SK-N-SH (cell line): ENCODE results near the gene TBX15.

Experiments used
- CTCF ChIP-seq: fragments of 200-600 bp; sonication (generic); IDR thresholded peaks from 2 replicates; pipeline ENCODE4 v1.6.1; 2017; ENCODE audit warnings: antibody characterized with exemption, mild to moderate bottlenecking, moderate library complexity
- EP300 ChIP-seq, 2 experiments: IDR thresholded peaks; 2 replicates each; pipeline versions ENCODE4 v1.4.0 to v1.6.1; 2012; ENCODE audit warnings: borderline replicate concordance in 1 of 2, low read depth in 1 of 2, low read length in 1 of 2
- EZH2phosphoT487 ChIP-seq: fragments of 200-600 bp; sonication (generic); IDR thresholded peaks from 2 replicates; pipeline ENCODE4 v1.6.1; 2017; ENCODE audit warnings: low read depth, mixed run types, mild to moderate bottlenecking, antibody characterized with exemption, moderate library complexity, borderline replicate concordance
- FOXM1 ChIP-seq: IDR thresholded peaks from 2 replicates; pipeline ENCODE4 v1.4.0; 2012; ENCODE audit warnings: low read depth, mild to moderate bottlenecking
- JUND ChIP-seq: IDR thresholded peaks from 2 replicates; pipeline ENCODE4 v1.4.0; 2012
- PBX3 ChIP-seq: IDR thresholded peaks from 2 replicates; pipeline ENCODE4; 2012
- POLR2AphosphoS5 ChIP-seq: IDR thresholded peaks from 2 replicates; pipeline ENCODE4 v1.6.1; 2012; ENCODE audit warnings: low read depth, low read length
- RAD21 ChIP-seq: IDR thresholded peaks from 2 replicates; pipeline ENCODE4 v1.6.1; 2012; ENCODE audit warnings: mild to moderate bottlenecking, low read length
- TAF1 ChIP-seq: IDR thresholded peaks from 2 replicates; pipeline ENCODE4 v1.6.1; 2012; ENCODE audit warnings: low read depth, mild to moderate bottlenecking, low read length, moderate library complexity, borderline replicate concordance
- TEAD4 ChIP-seq: IDR thresholded peaks from 2 replicates; pipeline ENCODE4 v1.4.0; 2012; ENCODE audit warnings: mild to moderate bottlenecking, borderline replicate concordance; ENCODE audit not compliant: insufficient read depth
- TF ChIP-seq, protein P1 (sequence below): fragments of 150-350 bp; IDR thresholded peaks from 2 replicates; pipeline ENCODE4 v1.6.1; 2016; ENCODE audit warnings: mild to moderate bottlenecking, low read depth, low read length
- TF ChIP-seq, protein P2 (sequence below): IDR thresholded peaks from 2 replicates; pipeline ENCODE4 v1.4.0; 2012; ENCODE audit warnings: low read depth, borderline replicate concordance
- TF ChIP-seq, protein P3 (sequence below): IDR thresholded peaks from 2 replicates; pipeline ENCODE4 v1.4.0; 2012; ENCODE audit warnings: low read depth, borderline replicate concordance

DNA sequence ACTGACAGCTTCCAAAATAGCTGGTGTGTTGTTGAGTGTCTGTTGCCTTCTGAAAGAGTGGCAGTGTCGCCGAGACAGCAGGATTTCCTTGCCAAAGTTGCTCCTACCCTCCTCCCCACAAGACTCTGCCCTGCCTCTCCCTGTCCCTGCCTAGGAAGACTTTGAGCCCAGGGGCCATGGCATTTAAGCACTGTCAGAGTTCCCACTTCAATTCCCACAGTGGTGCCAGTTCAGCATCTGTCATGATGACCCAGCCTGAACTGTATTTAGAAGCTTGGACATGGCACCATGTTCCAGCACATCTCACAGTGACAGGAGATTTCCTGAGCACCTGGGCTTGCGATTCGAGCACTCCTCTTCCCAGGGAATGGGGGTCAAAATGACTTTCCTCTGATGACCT is 43.6 kb downstream of the TBX15 start:
- TF ChIP-seq CTCF (no peak), POLR2AphosphoS5 (no peak), RAD21 (no peak), FOXM1 (no peak), TAF1 (no peak), JUND (no peak), EZH2phosphoT487 (no peak), TEAD4 (no peak), PBX3 (no peak), EP300 (IDR thresholded peaks at IDR 0.05; ENCODE audit: borderline replicate concordance in 1 of 2, low read depth in 1 of 2, low read length in 1 of 2) (no peak)
- TF ChIP-seq, protein P1, sequence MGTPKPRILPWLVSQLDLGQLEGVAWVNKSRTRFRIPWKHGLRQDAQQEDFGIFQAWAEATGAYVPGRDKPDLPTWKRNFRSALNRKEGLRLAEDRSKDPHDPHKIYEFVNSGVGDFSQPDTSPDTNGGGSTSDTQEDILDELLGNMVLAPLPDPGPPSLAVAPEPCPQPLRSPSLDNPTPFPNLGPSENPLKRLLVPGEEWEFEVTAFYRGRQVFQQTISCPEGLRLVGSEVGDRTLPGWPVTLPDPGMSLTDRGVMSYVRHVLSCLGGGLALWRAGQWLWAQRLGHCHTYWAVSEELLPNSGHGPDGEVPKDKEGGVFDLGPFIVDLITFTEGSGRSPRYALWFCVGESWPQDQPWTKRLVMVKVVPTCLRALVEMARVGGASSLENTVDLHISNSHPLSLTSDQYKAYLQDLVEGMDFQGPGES: no peak
- TF ChIP-seq, protein P2, sequence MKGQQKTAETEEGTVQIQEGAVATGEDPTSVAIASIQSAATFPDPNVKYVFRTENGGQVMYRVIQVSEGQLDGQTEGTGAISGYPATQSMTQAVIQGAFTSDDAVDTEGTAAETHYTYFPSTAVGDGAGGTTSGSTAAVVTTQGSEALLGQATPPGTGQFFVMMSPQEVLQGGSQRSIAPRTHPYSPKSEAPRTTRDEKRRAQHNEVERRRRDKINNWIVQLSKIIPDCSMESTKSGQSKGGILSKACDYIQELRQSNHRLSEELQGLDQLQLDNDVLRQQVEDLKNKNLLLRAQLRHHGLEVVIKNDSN: no peak
- TF ChIP-seq, protein P3, sequence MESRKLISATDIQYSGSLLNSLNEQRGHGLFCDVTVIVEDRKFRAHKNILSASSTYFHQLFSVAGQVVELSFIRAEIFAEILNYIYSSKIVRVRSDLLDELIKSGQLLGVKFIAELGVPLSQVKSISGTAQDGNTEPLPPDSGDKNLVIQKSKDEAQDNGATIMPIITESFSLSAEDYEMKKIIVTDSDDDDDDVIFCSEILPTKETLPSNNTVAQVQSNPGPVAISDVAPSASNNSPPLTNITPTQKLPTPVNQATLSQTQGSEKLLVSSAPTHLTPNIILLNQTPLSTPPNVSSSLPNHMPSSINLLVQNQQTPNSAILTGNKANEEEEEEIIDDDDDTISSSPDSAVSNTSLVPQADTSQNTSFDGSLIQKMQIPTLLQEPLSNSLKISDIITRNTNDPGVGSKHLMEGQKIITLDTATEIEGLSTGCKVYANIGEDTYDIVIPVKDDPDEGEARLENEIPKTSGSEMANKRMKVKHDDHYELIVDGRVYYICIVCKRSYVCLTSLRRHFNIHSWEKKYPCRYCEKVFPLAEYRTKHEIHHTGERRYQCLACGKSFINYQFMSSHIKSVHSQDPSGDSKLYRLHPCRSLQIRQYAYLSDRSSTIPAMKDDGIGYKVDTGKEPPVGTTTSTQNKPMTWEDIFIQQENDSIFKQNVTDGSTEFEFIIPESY: no peak
